Stimulated activated effector memory CD8-positive, alpha-beta T cell treated with anti-CD3 and anti-CD28 coated beads, Interleukin-12 subunit alpha, Interleukin-12 subunit beta, amount 100 ng/mL, for 72 hours (primary cell): Measurements from ENCODE around the gene LRRC31.

Experiments used
- ATAC-seq: fragments of 150-1000 bp; cut with Tn5 transposase; 2 replicates; pipeline ENCODE4 v1.10.0; 2021
- DNase-seq, 2 donors: peaks; one replicate each; pipeline ENCODE4 v3.0.0; 2021 to 2022; ENCODE audit warnings: low spot score in 2 of 2
- H3K27ac Mint-ChIP-seq: one replicate; pipeline ENCODE4 v1.8.0; 2022; ENCODE audit warnings: mild to moderate bottlenecking, mixed read lengths
- H3K36me3 Mint-ChIP-seq: one replicate; pipeline ENCODE4 v1.8.0; 2022; ENCODE audit warnings: mild to moderate bottlenecking, mixed read lengths
- H3K4me1 Mint-ChIP-seq: one replicate; pipeline ENCODE4 v1.8.0; 2022; ENCODE audit warnings: mixed read lengths
- H3K4me3 Mint-ChIP-seq: one replicate; pipeline ENCODE4 v1.8.0; 2022; ENCODE audit warnings: mild to moderate bottlenecking, mixed read lengths
- H3K9me3 Mint-ChIP-seq: one replicate; pipeline ENCODE4 v1.8.0; 2022; ENCODE audit warnings: mixed read lengths

Gene LRRC31

DNA sequence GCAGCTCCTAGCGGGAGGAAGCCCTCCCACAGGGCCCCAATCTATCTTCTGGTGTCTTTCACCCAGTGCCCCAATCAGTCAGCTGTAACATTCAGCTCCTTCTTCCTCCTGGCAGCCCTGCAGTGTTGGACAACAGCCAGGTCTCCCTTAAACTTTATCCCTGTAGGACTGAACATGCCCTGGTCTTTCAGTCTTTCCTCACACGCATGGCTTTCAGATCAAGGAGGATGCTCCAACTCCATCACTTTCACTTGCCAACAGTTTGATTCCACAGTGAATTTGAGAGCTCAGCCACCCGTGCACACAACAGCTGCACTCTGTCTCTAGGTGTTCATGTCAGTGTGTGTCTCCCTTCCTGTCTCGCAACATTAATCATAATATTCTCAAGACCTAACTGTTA, 28.6 kb downstream of the LRRC31 start:
- ATAC-seq = no peak
- Mint-ChIP-seq H3K9me3 (no peaks in the 10 kb centered on the region), H3K27ac (no peak overlapping the region), H3K4me1 (no peaks in the 10 kb centered on the region), H3K36me3 (no peaks in the 10 kb centered on the region), H3K4me3 (no peak overlapping the region)
- peak in 1 of 2 donors; percentile 23 for DNase-seq

DNA sequence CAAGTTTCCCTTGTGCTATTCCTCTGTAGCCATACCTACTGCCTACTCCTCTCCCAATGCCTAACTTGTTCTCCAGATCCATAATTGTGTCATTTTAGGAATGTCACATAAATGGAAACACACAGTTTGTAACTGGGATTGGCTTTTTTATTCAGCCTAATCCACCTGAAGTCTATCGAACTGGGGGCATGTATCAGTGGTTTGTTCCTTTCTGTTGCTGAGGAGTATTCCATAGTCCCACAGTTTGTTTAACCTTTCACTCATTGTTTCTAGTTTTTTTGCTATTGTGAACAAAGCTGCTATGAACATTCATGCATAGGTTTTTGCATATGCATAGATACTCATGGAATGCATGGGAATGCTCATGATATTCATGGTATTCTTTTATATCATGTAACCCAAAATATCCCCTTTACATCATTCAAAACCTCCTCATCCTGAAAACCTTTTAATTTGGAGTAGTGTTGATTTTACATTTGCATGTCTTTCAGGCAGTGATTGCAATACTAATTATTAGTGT, 31.2 kb downstream of the LRRC31 start:
- Mint-ChIP-seq H3K36me3 (no peaks in the 10 kb centered on the region), H3K27ac (no peak overlapping the region), H3K4me1 (no peaks in the 10 kb centered on the region), H3K9me3 (no peaks in the 10 kb centered on the region), H3K4me3 (no peak overlapping the region)
- ATAC-seq (no peak), DNase-seq (peak in 1 of 2 donors; percentile 6)

DNA sequence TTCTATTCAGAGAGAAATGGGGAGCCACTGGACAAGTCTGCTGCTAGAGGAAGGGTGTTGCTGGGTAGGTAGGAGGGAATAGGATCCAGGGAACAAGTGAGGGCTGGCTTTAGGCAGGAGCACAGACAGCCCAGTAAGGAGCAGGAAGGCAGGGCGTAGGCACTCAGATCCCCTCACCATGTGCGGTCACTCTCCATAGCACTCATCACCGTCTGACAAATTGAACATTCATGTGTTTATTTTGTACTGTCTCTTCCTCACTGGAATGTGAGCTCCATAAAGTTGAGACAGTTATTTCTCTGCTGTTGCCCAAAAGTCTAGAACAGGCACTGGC, 32.8 kb downstream of the LRRC31 start:
- no peak overlapping the region for H3K27ac Mint-ChIP-seq
- no peaks in the 10 kb centered on the region for H3K9me3 Mint-ChIP-seq
- no peaks in the 10 kb centered on the region for H3K36me3 Mint-ChIP-seq
- ATAC-seq (no peak), DNase-seq (no peak)
- no peak overlapping the region for H3K4me3 Mint-ChIP-seq
- H3K4me1 Mint-ChIP-seq = no peaks in the 10 kb centered on the region

DNA sequence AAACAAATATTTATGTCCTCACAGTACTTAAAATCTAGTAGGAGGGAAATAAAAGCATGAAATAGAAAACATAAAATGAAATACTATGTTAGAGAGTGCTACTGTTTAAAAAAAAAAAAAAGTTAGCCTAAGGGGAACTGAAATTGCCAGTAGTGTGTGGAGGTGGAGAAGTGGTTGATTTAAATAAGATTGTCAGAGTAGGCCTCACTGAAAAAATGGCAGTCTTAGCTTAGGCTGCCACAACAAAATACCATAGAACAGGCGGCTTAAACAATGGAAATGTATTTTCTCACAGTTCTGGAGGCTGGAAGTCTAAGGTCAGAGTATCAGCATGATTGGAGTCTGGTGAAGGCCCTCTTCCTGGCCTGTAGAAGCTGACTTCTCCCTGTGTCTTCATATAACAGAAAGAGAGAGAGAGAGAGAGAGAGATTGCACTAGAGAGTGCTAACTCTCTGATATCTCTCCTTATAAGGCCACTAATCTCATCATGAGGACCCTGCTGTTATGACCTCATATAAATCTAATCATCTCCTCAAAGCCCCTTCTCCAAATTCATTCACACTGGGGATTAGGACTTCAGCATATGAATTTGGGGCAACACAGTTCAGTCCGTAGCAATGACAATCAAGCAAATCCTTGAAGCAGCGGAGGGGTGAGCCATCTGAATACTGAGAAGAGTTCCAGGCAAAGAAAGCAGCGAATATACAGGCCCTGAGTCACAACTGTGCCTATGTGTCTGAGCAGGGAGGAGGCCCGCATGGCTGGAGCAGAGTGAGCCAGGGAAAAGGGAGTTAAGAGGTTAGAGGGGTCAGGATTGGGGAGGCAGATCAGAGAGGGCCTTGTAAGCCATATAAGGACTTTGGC, 33.4 kb downstream of the LRRC31 start:
- ATAC-seq (no peak), DNase-seq (no peak)
- Mint-ChIP-seq H3K9me3 (no peaks in the 10 kb centered on the region), H3K36me3 (no peaks in the 10 kb centered on the region), H3K27ac (no peak overlapping the region), H3K4me3 (no peak overlapping the region), H3K4me1 (no peaks in the 10 kb centered on the region)

DNA sequence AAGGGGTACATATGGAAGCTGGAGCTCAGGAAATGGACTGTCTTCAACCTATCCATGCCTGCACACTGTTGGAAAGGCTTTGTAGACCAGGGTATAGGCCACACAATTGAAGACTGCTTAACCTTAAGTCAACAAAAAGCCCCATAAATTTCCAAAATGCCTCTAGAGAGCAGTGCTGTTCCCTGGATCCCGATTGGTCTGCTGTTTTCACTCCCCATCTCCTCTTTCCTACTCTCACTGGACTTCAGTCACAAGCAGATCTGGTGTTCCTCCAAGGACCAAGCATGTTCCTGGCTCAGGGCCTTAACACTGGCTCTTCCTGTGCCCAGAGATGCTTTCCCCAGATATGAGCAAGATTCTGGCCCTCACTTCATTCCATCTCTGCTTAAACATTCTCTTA, 34.2 kb downstream of the LRRC31 start:
- H3K9me3 Mint-ChIP-seq = no peaks in the 10 kb centered on the region
- H3K4me1 Mint-ChIP-seq = no peaks in the 10 kb centered on the region
- H3K36me3 Mint-ChIP-seq = no peaks in the 10 kb centered on the region
- no peak overlapping the region for H3K27ac Mint-ChIP-seq
- DNase-seq (no peak), ATAC-seq (no peak)
- no peak overlapping the region for H3K4me3 Mint-ChIP-seq

DNA sequence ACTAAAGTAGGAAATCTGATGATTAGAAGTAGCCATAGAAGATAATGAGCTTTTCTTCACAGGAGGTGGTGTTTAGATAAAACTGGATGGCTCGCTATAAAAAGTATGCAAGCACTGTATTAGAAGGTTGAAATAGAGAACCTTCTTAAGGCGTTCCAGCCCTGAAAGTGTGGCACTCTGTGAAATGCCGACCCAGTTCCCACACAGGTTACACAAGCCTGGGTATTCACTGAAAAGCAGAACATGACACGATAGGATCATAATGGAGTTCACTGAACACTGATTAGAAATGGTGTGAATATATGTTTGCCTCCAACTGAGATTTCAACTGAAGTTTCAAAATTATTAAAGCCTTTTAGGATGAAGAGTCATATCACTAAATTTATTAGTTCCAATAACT, 42.0 kb downstream of the LRRC31 start:
- H3K4me3 Mint-ChIP-seq = no peak overlapping the region
- H3K27ac Mint-ChIP-seq = no peak overlapping the region
- H3K36me3 Mint-ChIP-seq = no peaks in the 10 kb centered on the region
- no peak for DNase-seq
- H3K9me3 Mint-ChIP-seq = no peaks in the 10 kb centered on the region
- H3K4me1 Mint-ChIP-seq = no peaks in the 10 kb centered on the region
- no peak for ATAC-seq

DNA sequence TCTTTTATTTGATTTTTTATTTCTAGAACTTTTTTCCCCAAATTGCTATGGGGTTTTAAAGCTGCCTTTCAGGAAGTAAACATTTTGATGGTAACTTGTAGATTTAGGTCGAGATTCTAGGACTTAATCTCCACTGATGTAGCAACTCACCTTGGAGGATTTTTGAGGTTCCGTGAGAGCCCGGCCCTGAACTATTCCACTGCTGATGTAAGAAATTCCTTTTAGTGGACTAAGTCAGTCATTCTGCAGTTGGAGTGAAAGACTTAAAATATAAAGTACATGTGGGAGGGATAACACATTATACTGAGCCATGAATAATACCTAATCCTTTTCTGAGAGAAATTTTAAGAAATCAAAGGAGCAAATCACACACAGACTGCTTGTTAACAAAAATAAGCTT, 44.4 kb downstream of the LRRC31 start:
- ATAC-seq (no peak), DNase-seq (no peak)
- no peaks in the 10 kb centered on the region for H3K9me3 Mint-ChIP-seq
- H3K4me1 Mint-ChIP-seq = no peaks in the 10 kb centered on the region
- no peak overlapping the region for H3K27ac Mint-ChIP-seq
- H3K4me3 Mint-ChIP-seq = no peak overlapping the region
- no peaks in the 10 kb centered on the region for H3K36me3 Mint-ChIP-seq

DNA sequence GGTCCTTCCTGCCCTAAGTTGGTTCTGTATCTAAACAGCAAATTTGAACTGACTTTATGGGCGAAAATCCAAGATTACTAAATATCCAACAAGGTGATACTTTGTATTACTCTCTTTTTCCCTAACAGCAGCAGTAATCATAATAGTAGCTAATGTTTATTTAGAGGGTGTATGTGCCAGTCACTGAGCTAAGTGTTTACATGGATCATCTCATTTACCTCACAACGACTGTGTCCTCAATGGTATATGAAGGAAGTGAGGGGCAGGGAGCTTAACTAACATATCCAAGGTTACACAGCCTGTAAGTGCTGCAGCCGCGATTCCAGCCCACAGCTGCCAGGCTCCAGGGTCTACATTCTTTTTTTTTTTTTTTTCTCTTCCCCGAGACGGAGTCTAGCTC, 46.8 kb downstream of the LRRC31 start:
- no peak overlapping the region for H3K27ac Mint-ChIP-seq
- no peaks in the 10 kb centered on the region for H3K36me3 Mint-ChIP-seq
- ATAC-seq = no peak
- no peak for DNase-seq
- no peaks in the 10 kb centered on the region for H3K9me3 Mint-ChIP-seq
- no peaks in the 10 kb centered on the region for H3K4me1 Mint-ChIP-seq
- H3K4me3 Mint-ChIP-seq = no peak overlapping the region

DNA sequence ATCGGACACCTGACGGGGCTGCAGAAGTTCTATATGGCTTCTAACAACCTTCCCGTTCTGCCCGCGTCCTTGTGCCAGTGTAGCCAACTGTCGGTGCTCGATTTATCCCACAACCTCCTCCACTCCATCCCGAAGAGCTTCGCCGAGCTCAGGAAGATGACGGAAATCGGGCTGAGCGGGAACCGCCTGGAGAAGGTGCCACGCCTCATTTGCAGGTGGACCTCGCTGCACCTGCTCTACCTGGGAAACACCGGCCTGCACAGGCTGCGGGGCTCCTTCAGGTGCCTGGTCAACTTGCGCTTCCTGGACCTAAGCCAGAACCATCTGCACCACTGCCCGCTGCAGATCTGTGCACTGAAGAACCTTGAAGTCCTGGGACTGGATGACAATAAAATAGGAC, 47.2 kb downstream of the LRRC31 start:
- Mint-ChIP-seq H3K36me3 (no peaks in the 10 kb centered on the region), H3K4me1 (no peaks in the 10 kb centered on the region), H3K9me3 (no peaks in the 10 kb centered on the region), H3K27ac (no peak overlapping the region), H3K4me3 (no peak overlapping the region)
- DNase-seq (no peak), ATAC-seq (no peak)

DNA sequence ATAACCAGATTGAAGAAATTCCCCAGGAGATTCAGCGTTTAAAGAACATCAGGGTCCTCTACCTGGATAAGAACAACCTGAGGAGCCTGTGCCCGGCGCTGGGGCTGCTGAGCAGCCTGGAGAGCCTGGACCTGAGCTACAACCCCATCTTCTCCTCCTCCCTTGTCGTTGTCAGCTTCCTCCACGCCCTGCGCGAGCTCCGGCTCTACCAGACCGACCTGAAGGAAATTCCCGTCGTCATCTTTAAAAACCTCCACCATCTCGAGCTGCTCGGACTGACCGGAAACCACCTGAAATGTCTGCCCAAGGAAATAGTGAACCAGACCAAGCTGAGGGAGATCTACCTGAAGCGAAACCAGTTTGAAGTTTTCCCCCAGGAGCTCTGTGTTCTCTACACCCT, 47.6 kb downstream of the LRRC31 start:
- Mint-ChIP-seq H3K27ac (no peak overlapping the region), H3K9me3 (no peaks in the 10 kb centered on the region), H3K36me3 (no peaks in the 10 kb centered on the region), H3K4me1 (no peaks in the 10 kb centered on the region), H3K4me3 (no peak overlapping the region)
- DNase-seq (no peak), ATAC-seq (no peak)

DNA sequence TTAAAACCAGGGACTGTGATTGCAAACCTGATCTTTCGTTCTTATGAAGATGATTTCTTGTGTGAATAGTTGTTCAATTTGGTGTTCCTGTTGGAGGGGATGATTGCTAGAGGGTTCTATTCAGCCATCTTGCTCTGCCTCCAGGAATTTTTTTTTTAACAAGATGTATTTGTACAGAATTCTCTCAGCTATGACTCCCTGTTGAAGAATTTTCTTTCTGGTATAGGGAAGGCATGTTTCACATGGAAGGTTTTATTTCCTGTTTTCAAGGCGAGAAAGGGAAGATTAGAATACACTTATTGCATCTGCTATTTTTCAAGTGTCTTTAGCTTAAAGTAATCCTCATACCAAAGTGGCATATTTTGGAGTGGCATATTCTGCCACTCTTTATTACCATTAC, 51.4 kb downstream of the LRRC31 start:
- peaks cover 14% of the 10 kb centered on the region for H3K4me1 Mint-ChIP-seq
- DNase-seq = no peak
- peaks cover 8% of the 10 kb centered on the region for H3K9me3 Mint-ChIP-seq
- no peak overlapping the region for H3K4me3 Mint-ChIP-seq
- H3K36me3 Mint-ChIP-seq = peaks cover 5% of the 10 kb centered on the region
- H3K27ac Mint-ChIP-seq = no peak overlapping the region
- ATAC-seq = no peak

DNA sequence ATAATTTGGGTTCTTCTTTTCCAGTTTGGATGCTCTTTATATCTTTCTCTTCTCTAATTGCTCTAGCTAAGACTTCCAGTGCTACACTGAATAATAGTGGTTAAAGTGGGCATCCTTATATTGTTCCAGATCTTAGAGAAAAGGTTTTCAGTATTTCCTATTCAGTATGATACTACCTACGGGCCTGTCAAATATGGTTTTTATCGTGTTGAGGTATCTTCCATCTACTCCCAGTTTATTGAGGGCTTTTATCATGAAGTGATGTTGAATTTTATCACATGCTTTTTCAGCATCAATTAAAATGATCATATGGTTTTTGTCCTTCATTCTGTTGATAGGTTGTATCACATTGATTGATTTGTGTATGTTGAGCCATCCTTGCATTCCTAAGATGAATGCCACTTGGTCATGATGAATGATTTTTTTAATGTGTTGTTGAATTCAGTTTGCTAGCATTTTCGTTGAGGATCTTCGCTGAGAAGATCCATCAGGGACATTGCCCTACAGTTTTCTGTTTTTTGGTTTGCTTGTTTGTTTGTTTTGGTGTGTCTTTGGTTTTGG, 54.1 kb downstream of the LRRC31 start:
- DNase-seq (no peak), ATAC-seq (no peak)
- Mint-ChIP-seq H3K27ac (no peak overlapping the region), H3K4me3 (no peak overlapping the region), H3K4me1 (peaks cover 24% of the 10 kb centered on the region), H3K36me3 (peaks cover 5% of the 10 kb centered on the region), H3K9me3 (peaks cover 8% of the 10 kb centered on the region)

DNA sequence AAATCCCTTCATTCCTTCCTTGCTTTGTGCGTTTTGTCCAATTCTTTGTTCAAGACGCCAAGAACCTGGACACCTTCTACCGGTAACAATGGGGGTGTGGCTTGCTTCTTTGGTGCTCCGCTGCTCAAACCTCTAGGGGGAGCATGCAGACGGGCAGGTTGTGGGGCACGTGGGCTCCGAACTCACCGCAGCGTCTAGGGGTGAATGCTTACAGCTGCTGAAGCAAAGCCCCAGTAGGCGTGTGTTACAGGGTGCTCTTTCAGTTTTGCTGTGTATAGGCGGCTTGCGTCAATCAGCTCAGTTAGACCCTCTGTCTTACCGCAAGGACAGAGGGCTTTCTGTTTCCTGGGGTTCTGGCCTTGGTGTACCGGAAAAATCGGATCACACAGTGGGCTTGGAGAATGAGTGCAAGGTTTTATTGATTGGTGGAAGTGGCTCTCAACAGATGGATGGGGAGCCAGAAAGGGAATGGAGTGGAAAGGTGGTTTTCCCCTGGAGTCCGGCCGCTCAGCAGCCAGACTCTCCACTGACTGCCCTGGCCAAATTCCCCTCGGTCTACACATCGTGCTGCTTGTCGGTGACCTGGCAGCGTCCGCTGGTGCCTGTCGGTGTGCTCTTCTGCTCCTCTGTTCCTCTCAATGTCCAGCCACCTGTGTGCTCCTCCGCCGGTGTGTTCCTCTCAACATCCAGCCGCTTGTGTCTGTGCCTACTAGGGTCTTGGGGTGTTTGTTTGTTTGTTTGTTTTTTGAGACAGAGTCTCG, 55.8 kb downstream of the LRRC31 start:
- Mint-ChIP-seq H3K27ac (peak overlapping the region; percentile 67), H3K9me3 (peaks cover 8% of the 10 kb centered on the region), H3K36me3 (peaks cover 5% of the 10 kb centered on the region), H3K4me3 (peak overlapping the region; percentile 77), H3K4me1 (peaks cover 24% of the 10 kb centered on the region)
- DNase-seq (peak; percentile 42 to 82), ATAC-seq (peak; percentile 90)

DNA sequence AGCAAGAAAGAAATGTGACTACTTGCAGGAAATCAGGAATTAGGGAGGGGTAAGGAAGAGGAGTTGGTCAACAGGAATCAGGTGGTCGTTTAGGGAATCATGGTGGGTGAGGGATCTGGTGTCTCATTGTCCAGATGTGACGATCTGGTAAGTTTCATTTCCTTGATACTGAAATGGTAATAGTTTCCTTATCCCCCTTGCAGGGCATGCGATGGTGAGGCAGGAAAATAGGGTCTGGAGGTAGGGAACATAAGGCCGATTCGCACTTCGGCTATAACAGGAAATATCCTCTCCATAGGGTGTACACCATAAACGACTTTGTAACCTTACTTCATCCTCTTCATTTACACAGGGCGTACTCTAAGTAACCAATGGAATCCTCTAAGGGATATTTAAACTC, 56.5 kb downstream of the LRRC31 start:
- Mint-ChIP-seq H3K36me3 (peaks cover 5% of the 10 kb centered on the region), H3K4me1 (peaks cover 24% of the 10 kb centered on the region), H3K9me3 (peaks cover 8% of the 10 kb centered on the region), H3K4me3 (peak overlapping the region; percentile 77), H3K27ac (peak overlapping the region; percentile 80)
- DNase-seq (no peak), ATAC-seq (no peak)

DNA sequence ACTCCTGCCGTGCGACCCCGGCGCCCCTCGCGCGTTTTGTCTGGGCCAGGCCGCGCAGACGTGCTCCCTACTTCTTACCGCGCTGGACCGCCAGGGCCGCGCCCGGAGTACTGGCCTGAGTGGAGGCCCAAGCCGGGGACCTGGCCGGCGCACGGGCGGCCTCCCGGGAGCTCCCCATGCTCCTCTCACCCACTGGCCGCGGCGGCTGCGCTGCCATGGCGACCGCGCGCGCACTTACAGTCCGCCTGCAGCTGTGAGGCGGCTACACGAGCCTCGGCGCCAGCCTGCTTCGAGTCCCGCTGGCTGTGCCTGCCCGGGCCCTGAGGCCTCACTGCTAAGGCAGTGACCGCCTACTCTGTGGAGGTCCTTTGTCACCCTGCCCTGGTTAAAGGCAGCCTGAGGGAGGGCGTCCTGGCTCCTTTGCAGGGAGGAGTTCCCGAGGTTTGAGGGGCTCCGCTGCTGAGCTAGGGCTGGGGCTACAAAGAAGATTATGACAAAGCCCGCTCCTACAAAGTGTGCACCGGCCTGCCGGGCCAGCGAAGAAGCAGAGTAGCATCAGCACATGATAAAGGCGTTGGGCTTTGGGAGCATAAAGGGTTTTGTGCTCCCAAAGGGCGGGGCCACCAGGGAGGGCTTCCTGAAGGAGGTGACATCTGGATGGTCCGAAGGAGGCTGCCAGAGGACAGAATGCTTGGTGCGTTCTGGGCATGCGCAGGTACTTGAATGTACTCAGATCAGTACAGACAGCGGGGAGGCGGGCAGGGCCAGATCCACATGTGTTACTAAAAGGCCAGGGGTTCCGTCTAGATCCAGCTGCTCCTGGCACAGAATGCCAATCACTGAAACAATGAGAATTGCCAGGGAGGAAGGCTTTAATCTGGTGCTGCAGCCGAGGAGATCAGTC, 57.2 kb downstream of the LRRC31 start, which contains the start of the genes LRRC34 and LRRIQ4:
Gene LRRC34 (minus strand): TSS at position 573 of the 904 bp plus-strand sequence. CDS start 356 bp downstream, at position 217.
Gene LRRIQ4 (plus strand): TSS at position 539 of the 904 bp plus-strand sequence. CDS start 9,052 bp downstream, outside the sequence.
- DNase-seq (peak; percentile 57 to 85), ATAC-seq (peak; percentile 83)
- H3K9me3 Mint-ChIP-seq = peaks cover 8% of the 10 kb centered on the region
- peaks cover 24% of the 10 kb centered on the region for H3K4me1 Mint-ChIP-seq
- peak within 1 kb of the TSS; percentile 80 for H3K27ac Mint-ChIP-seq
- H3K36me3 Mint-ChIP-seq = peaks cover 5% of the 10 kb centered on the region
- peak within 1 kb of the TSS; percentile 77 for H3K4me3 Mint-ChIP-seq
